Left lung (tissue), 10 donors: Measurements from ENCODE around the gene ASB11. TPM values are rescaled to one million over a fixed set of nuclear protein-coding genes. Genes with fewer than 3 reads are reported as not detected.

Source experiments
- ATAC-seq: fragments of 200-7000 bp; cut with Tn5 transposase; one replicate; pipeline ENCODE4 v1.9.1; 2020; ENCODE audit warnings: moderate library complexity
- DNase-seq, 4 donors: peaks; one replicate each; pipeline ENCODE4 v3.0.0-alpha.2; 2013 to 2020
- H3K27ac ChIP-seq, 2 donors: fragments of 200-600 bp; sonication (generic) in 1 of 2; one replicate each; pipeline versions ENCODE4 v1.5.0 to v1.8.0; 2020 to 2021
- H3K27me3 ChIP-seq, 2 donors: fragments of 200-600 bp; sonication (generic) in 1 of 2; one replicate each; pipeline versions ENCODE4 v1.5.0 to v1.8.0; 2020 to 2021
- H3K36me3 ChIP-seq, 2 donors: fragments of 200-600 bp; sonication (generic) in 1 of 2; one replicate each; pipeline versions ENCODE4 v1.5.0 to v1.8.0; 2020 to 2021
- H3K4me1 ChIP-seq, 2 donors: fragments of 200-600 bp; one replicate each; pipeline ENCODE4 v1.8.0; 2021
- H3K4me3 ChIP-seq, 2 donors: fragments of 200-600 bp; sonication (generic) in 1 of 2; one replicate each; pipeline versions ENCODE4 v1.5.0 to v1.8.0; 2020 to 2021; ENCODE audit warnings: mild to moderate bottlenecking in 1 of 2
- H3K9me3 ChIP-seq, 2 donors: fragments of 200-600 bp; sonication (generic) in 1 of 2; one replicate each; pipeline versions ENCODE4 v1.5.0 to v1.8.0; 2020 to 2021
- intact Hi-C, 2 donors: fragments of 100-400 bp; cut with DNase I; formaldehyde crosslinking; loops; one replicate each; pipeline versions ENCODE4 v1.11.2 to v1.14.2; 2022
- polyA plus RNA-seq, 6 donors: library from polyadenylated mRNA; unstranded; fragments of 120-200 nt; gene quantifications; one replicate each; pipeline ENCODE4 v1.2.1, GENCODE V29; 2013; ENCODE audit not compliant: insufficient read length in 6 of 6
- total RNA-seq, 2 donors: library from RNA; stranded (reverse); fragmentation: NEBNext Ultra II Directional; extraction: Animal tissue kit (Norgen Biotek cat#: 25700); gene quantifications; one replicate each; pipeline ENCODE4 v1.2.1, GENCODE V29; 2021
- TF ChIP-seq, protein P1 (sequence below), 2 donors: fragments of 200-600 bp; sonication (generic) in 1 of 2; IDR thresholded peaks; one replicate each; pipeline versions ENCODE4 v1.5.0 to v1.8.0; 2021; ENCODE audit warnings: antibody characterized with exemption in 2 of 2
- donor health status: DM: no; HTN: yes; CAD: no.
- donor health status: DM: no; HTN: no; CAD: no.

ASB11 gene
- total and polyA plus RNA-seq, 8 donors = 0.13 to 0.44 (median 0.21) TPM

DNA sequence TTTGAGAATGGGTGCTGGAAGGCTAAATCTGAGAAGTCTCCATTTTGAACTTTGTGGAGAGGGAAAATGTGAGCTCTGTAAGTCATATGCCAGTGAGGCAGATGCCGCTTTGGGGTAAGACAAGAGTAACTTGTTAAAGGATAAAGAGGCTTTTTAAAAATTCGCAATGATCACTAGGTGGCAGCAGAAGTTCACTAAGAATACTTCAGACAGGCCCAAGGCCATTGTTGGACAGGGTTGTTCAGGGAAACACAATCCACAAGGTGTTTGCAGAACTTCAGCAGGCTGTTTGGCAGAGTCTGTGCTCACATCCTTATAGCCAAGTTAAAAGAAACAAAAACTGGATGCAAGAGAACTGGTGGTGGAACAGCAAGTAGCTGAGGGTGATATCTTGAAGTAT is 33.6 kb upstream of the ASB11 start:
- intact Hi-C loops = loop anchor here in 1 of 2 donors (5.0 kb wide), 1 partner anchor 118 kb away; no protein-coding TSS in a partner anchor
- Histone ChIP-seq H3K36me3 (no peaks in the 10 kb centered on the region), H3K27ac (no peak overlapping the region), H3K4me1 (no peaks in the 10 kb centered on the region), H3K9me3 (no peaks in the 10 kb centered on the region), H3K4me3 (no peak overlapping the region), H3K27me3 (no peaks in the 10 kb centered on the region)
- peak; percentile 93 for ATAC-seq
- TF ChIP-seq, protein P1, sequence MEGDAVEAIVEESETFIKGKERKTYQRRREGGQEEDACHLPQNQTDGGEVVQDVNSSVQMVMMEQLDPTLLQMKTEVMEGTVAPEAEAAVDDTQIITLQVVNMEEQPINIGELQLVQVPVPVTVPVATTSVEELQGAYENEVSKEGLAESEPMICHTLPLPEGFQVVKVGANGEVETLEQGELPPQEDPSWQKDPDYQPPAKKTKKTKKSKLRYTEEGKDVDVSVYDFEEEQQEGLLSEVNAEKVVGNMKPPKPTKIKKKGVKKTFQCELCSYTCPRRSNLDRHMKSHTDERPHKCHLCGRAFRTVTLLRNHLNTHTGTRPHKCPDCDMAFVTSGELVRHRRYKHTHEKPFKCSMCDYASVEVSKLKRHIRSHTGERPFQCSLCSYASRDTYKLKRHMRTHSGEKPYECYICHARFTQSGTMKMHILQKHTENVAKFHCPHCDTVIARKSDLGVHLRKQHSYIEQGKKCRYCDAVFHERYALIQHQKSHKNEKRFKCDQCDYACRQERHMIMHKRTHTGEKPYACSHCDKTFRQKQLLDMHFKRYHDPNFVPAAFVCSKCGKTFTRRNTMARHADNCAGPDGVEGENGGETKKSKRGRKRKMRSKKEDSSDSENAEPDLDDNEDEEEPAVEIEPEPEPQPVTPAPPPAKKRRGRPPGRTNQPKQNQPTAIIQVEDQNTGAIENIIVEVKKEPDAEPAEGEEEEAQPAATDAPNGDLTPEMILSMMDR (IDR thresholded peaks at IDR 0.05) = peak in 1 of 2 donors; percentile 47
- DNase-seq = peak in 2 of 4 donors; percentile 53 to 74

DNA sequence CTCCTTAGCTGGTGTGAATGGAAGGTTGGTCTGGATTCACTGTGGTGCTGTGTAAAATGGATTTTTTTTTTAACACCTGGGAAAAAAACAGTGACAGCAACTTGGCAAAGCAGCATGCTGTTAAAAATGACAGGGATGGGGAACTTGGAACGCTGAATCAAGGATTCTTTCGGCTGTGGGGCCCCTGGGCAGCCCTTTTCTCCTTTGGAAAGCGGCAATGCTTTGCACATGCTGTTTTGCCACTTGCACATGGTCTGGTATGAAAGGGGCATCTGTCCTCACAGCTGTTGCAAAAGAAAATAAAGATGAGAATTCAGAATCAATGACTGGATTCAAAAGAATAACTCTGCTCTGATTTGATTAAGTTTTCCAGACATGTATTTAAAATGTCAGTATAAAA is 30.5 kb upstream of the ASB11 start:
- ATAC-seq (no peak), DNase-seq (no peak)
- Histone ChIP-seq H3K36me3 (no peaks in the 10 kb centered on the region), H3K27ac (no peak overlapping the region), H3K4me1 (no peaks in the 10 kb centered on the region), H3K9me3 (no peaks in the 10 kb centered on the region), H3K4me3 (no peak overlapping the region), H3K27me3 (no peaks in the 10 kb centered on the region)
- TF ChIP-seq, protein P1 (IDR thresholded peaks at IDR 0.05) = no peak
- intact Hi-C loops = loop anchor here in 1 of 2 donors (5.0 kb wide), 1 partner anchor 121 kb away; no protein-coding TSS in a partner anchor

DNA sequence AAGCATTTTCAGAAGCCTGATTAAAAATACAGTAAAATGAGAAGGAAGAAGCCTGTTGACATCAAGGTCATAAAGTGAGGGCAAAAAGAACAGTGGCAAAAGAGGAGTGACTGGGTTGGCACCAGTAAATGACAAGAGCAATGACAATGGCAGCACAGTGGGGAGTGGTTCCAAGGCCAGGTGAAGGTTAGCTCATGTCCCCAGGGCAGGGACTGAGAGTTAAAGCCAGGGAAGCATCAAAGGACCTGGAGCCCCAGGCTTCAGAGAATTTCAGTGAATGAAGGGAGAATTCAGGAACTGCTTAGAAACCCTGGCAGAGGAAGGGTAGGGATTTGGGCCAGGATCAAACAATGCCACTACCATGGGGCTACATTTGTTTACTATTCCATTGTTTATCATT is 28.7 kb upstream of the ASB11 start:
- ATAC-seq (no peak), DNase-seq (no peak)
- intact Hi-C loops = no loop called here
- TF ChIP-seq, protein P1 (IDR thresholded peaks at IDR 0.05) = no peak
- Histone ChIP-seq H3K4me1 (no peaks in the 10 kb centered on the region), H3K36me3 (no peaks in the 10 kb centered on the region), H3K27me3 (no peaks in the 10 kb centered on the region), H3K27ac (no peak overlapping the region), H3K4me3 (no peak overlapping the region), H3K9me3 (no peaks in the 10 kb centered on the region)

DNA sequence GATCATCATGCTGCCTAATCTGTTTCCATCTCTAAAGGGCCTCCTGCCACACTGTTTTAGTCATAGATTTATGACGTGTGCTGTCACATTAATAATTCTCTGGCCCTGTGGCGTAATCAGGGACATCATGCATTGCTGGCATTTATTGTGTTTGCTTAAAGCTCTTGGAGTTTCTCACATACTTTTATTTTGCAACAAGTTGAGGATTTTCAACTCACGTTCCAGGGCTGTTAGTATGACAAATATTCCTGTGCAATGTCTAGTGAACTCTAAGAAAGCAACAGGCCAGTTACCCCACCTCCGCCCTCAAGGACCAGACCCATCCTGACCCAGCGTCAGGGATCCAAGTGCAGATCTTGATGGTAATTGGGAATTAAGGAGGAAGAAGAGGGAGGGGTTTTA is 27.6 kb upstream of the ASB11 start:
- no peaks in the 10 kb centered on the region for H3K27me3 ChIP-seq
- H3K36me3 ChIP-seq = no peaks in the 10 kb centered on the region
- peak in 2 of 4 donors; percentile 69 to 77 for DNase-seq
- intact Hi-C loops = no loop called here
- H3K27ac ChIP-seq = peak overlapping the region in 1 of 2 donors; percentile 40
- TF ChIP-seq, protein P1 (IDR thresholded peaks at IDR 0.05) = no peak
- no peaks in the 10 kb centered on the region for H3K9me3 ChIP-seq
- no peak overlapping the region for H3K4me3 ChIP-seq
- H3K4me1 ChIP-seq = no peaks in the 10 kb centered on the region
- ATAC-seq = peak; percentile 84

DNA sequence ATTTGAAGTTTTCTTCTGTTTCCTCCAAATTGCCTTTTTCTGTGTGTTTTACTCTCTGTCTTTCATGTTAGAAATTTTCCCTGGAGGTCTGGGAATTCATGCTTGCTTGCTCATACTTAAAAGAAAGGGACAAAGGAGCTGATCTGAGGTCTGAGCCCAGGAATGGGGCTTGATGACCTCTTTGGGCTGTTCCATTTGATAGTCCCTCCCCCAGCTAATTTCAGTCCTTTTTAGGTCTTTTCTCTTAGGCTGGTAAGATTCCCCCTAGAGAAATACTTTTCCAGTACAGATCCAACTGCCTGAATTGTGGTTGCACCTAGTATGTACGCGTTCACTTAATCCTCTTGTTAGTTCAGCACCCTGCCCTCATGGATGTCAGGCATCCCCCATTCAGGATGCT is 25.4 kb upstream of the ASB11 start:
- Histone ChIP-seq H3K4me3 (no peak overlapping the region), H3K36me3 (no peaks in the 10 kb centered on the region), H3K27ac (no peak overlapping the region), H3K9me3 (no peaks in the 10 kb centered on the region), H3K27me3 (peaks cover 0 to 7% of the 10 kb centered on the region in 2 donors), H3K4me1 (no peaks in the 10 kb centered on the region)
- ATAC-seq (no peak), DNase-seq (no peak)
- intact Hi-C loops = no loop called here
- TF ChIP-seq, protein P1 (IDR thresholded peaks at IDR 0.05) = no peak
